Parathyroid adenoma (tissue), 2 donors: Measurements from ENCODE around the gene PAMR1.

ENCODE experiments used
- H2AFZ ChIP-seq: fragments of 300-600 bp; sonication (generic); one replicate; pipeline ENCODE4 v1.7.0; 2017; ENCODE audit warnings: antibody characterized with exemption, mild to moderate bottlenecking
- H3K27ac ChIP-seq: fragments of 300-600 bp; sonication (generic); one replicate; pipeline ENCODE4 v1.7.0; 2017
- H3K27me3 ChIP-seq: fragments of 300-600 bp; sonication (generic); one replicate; pipeline ENCODE4 v1.7.0; 2017; ENCODE audit warnings: low read length; ENCODE audit not compliant: control insufficient read depth, insufficient read depth
- H3K36me3 ChIP-seq: fragments of 300-600 bp; sonication (generic); one replicate; pipeline ENCODE4 v1.7.0; 2017; ENCODE audit warnings: low read length; ENCODE audit not compliant: control insufficient read depth, insufficient read depth
- H3K4me1 ChIP-seq: fragments of 300-600 bp; sonication (generic); one replicate; pipeline ENCODE4 v1.7.0; 2017; ENCODE audit warnings: control low read depth
- H3K4me2 ChIP-seq: fragments of 300-600 bp; sonication (generic); one replicate; pipeline ENCODE4 v1.7.0; 2017; ENCODE audit warnings: low read length
- H3K4me3 ChIP-seq: fragments of 300-600 bp; sonication (generic); one replicate; pipeline ENCODE4 v1.7.0; 2017; ENCODE audit warnings: low read depth, low read length
- H3K79me2 ChIP-seq: fragments of 300-600 bp; sonication (generic); one replicate; pipeline ENCODE4 v1.7.0; 2017; ENCODE audit warnings: control low read depth
- H3K9ac ChIP-seq: fragments of 300-600 bp; sonication (generic); one replicate; pipeline ENCODE4 v1.7.0; 2017; ENCODE audit warnings: mild to moderate bottlenecking
- H3K9me3 ChIP-seq: fragments of 300-600 bp; sonication (generic); one replicate; pipeline ENCODE4 v1.7.0; 2017; ENCODE audit warnings: low read length; ENCODE audit not compliant: control insufficient read depth
- TF ChIP-seq, protein P1 (sequence below): fragments of 300-600 bp; sonication (generic); IDR thresholded peaks from one replicate; pipeline ENCODE4 v1.7.0; 2017; ENCODE audit warnings: antibody characterized with exemption, mild to moderate bottlenecking
- donor health status: primary hyperparathyroidism.

Gene PAMR1

DNA sequence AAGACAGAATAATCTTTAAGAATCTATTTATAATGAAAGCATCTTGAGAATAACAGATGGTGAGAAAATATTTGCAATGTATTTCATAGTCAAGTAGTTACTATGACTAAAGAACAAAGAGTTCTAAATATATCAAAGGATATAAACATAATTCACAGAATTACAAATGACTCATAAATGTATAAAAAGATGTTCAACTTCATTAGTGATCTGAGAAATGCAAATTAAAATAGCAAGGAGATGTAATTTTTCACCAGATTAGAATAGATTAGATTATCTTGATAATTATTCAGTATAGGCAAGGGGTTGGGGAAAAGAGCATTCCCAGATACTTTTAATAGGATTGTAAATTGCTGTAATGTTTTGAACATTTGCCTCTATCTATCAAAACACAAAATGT, 30.1 kb upstream of the PAMR1 start:
- Histone ChIP-seq H3K27ac (no peak overlapping the region), H3K27me3 (no peaks in the 10 kb centered on the region), H3K4me1 (no peaks in the 10 kb centered on the region), H3K36me3 (no peaks in the 10 kb centered on the region), H3K9ac (no peak overlapping the region), H2AFZ (no peak overlapping the region), H3K4me2 (no peak overlapping the region), H3K9me3 (no peaks in the 10 kb centered on the region), H3K4me3 (no peak overlapping the region), H3K79me2 (no peaks in the 10 kb centered on the region)
- TF ChIP-seq, protein P1, sequence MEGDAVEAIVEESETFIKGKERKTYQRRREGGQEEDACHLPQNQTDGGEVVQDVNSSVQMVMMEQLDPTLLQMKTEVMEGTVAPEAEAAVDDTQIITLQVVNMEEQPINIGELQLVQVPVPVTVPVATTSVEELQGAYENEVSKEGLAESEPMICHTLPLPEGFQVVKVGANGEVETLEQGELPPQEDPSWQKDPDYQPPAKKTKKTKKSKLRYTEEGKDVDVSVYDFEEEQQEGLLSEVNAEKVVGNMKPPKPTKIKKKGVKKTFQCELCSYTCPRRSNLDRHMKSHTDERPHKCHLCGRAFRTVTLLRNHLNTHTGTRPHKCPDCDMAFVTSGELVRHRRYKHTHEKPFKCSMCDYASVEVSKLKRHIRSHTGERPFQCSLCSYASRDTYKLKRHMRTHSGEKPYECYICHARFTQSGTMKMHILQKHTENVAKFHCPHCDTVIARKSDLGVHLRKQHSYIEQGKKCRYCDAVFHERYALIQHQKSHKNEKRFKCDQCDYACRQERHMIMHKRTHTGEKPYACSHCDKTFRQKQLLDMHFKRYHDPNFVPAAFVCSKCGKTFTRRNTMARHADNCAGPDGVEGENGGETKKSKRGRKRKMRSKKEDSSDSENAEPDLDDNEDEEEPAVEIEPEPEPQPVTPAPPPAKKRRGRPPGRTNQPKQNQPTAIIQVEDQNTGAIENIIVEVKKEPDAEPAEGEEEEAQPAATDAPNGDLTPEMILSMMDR, result no peak

DNA sequence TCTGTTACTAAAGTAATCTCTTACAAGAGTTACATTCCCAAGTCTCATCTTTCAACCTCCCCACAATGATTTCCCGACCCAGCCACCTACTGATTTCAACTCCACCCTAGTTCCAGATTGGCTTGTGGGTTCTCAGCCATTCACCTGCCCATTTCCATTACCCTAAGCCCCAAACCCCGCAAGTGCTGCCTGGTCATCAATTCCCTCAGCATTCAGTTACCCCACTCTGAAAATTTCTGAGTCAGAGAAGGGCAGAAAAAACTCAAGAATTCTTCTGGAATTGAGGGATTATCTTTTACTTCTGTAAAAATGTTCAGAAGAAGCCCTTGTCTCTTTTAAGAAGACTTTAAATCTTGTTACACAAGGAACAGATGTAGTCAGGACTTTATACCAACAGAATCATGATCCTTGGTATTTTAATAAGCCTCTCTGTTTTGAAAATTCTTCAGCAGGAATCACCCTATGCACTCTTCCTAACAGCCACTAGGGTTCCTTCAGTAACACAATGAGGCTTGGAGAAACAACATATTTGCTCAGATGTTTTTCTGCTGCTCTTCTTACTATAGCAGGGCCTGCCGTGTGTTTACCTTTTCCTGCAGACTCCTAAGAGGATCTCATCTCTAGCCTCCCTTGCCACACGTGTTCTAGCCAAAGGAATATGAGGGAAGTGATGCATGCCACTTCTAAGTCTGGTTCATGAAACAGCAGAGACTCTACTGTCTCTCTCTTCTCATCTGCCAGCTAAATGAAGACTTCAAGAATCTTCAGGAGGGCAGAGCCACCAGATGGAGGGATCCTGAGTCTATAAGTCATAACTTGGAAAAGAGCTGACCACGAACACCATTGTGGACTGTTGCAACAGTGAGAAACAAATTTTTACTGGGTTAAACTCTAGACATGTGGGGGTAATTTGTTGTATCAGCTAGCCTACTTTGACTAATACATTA, 29.3 kb upstream of the PAMR1 start:
- no peak overlapping the region for H3K9ac ChIP-seq
- no peak overlapping the region for H3K4me2 ChIP-seq
- no peak overlapping the region for H3K27ac ChIP-seq
- H2AFZ ChIP-seq, result no peak overlapping the region
- H3K4me3 ChIP-seq, result no peak overlapping the region
- H3K27me3 ChIP-seq, result no peaks in the 10 kb centered on the region
- no peaks in the 10 kb centered on the region for H3K4me1 ChIP-seq
- no peaks in the 10 kb centered on the region for H3K36me3 ChIP-seq
- TF ChIP-seq, protein P1, result no peak
- H3K9me3 ChIP-seq, result no peaks in the 10 kb centered on the region
- no peaks in the 10 kb centered on the region for H3K79me2 ChIP-seq

DNA sequence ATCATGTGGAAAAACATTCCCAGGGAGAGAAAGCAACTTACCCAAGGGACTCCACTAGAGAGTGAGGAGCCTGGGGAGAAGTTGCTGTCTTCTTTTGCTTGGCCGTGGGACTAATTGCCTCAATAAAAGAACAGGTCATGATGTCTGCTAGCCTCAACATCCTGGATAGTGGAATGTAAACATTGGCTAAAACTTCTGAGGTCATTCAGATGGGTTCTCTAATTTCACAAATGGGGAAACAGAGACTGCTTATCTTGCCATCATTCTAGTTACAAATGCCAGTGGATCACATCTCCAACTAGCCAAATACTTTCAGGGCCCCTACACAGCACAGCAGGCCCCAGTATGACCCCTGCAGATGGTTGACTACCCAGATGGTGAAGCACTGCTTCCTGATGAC, 28.4 kb upstream of the PAMR1 start:
- no peaks in the 10 kb centered on the region for H3K9me3 ChIP-seq
- H3K4me1 ChIP-seq, result no peaks in the 10 kb centered on the region
- no peaks in the 10 kb centered on the region for H3K27me3 ChIP-seq
- H2AFZ ChIP-seq, result no peak overlapping the region
- TF ChIP-seq, protein P1, result no peak
- H3K4me3 ChIP-seq, result no peak overlapping the region
- no peaks in the 10 kb centered on the region for H3K36me3 ChIP-seq
- no peaks in the 10 kb centered on the region for H3K79me2 ChIP-seq
- H3K9ac ChIP-seq, result no peak overlapping the region
- no peak overlapping the region for H3K4me2 ChIP-seq
- no peak overlapping the region for H3K27ac ChIP-seq

DNA sequence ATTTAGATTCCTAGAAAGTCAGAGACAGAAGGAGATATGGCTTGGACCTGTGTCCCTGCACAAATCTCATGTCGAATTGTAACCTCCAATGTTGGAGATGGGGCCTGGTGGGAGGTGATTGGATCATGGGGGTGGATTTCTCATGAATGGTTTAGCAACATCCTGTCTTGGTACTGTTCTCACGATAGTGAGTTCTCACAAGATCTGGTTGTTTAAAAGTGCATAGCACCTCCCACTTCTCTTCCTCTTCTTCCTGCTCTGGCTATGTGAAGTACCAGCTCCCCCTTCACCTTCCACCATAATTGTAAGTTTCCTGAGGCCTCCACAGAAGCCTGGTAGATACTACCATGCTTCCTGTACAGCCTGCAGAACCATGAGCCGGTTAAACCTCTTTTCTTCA, 27.6 kb upstream of the PAMR1 start:
- Histone ChIP-seq H3K4me1 (no peaks in the 10 kb centered on the region), H3K4me3 (no peak overlapping the region), H3K27me3 (no peaks in the 10 kb centered on the region), H3K9ac (no peak overlapping the region), H3K36me3 (no peaks in the 10 kb centered on the region), H3K9me3 (no peaks in the 10 kb centered on the region), H3K79me2 (no peaks in the 10 kb centered on the region), H3K4me2 (no peak overlapping the region), H2AFZ (no peak overlapping the region), H3K27ac (no peak overlapping the region)
- TF ChIP-seq, protein P1, result no peak

DNA sequence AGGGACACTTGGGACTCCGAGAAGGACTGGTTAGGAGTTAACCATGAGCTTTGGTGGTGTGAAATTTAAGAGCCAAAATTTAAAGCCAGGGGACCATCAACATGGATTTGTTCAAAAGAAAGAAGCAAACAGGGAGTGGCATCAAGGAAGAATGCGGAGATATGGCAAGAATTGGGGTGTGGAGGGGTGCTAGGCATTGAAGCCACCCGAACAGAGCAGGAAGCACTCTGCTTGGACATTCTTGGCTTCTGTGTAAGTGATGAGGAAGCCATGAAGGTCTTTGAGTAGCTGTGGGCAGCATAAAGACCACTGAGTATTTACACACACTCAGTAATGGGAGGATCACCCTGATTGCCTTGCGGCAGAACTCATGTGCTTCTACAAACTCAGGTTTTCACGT, 27.2 kb upstream of the PAMR1 start:
- no peaks in the 10 kb centered on the region for H3K36me3 ChIP-seq
- H3K9ac ChIP-seq, result no peak overlapping the region
- TF ChIP-seq, protein P1, result no peak

More for the DNA sequence above, 27.2 kb upstream of the PAMR1 start:
- Histone ChIP-seq H3K27ac (no peak overlapping the region), H3K4me2 (no peak overlapping the region), H3K27me3 (no peaks in the 10 kb centered on the region), H3K9me3 (no peaks in the 10 kb centered on the region), H3K4me1 (no peaks in the 10 kb centered on the region), H3K79me2 (no peaks in the 10 kb centered on the region), H2AFZ (no peak overlapping the region), H3K4me3 (no peak overlapping the region)
